ENCODE data around the gene CTSV. TPM values are rescaled to one million over a fixed set of nuclear protein-coding genes. Genes with fewer than 3 reads are reported as not detected.
"Not testable (repeated sequence)": the region's sequence is repeated elsewhere in the genome, so short reads cannot be mapped to it uniquely, and the experiment has no call there.

CTSV gene
- total and polyA plus RNA-seq, 8 donors, result 0.79 to 1.8 (median 0.99) TPM

GRCh38 chr9:97067490-97067889 lies 28.5 kb upstream of the CTSV start:
- Histone ChIP-seq H3K4me3 (no peak overlapping the region), H3K36me3 (no peaks in the 10 kb centered on the region), H3K9me3 (no peaks in the 10 kb centered on the region), H3K4me1 (no peaks in the 10 kb centered on the region), H3K27ac (no peak overlapping the region), H3K27me3 (no peaks in the 10 kb centered on the region)
- WGBS, 2 donors, result 92 to 95% methylated on average over 19 of the region's 19 CpGs
- DNase-seq (no peak), ATAC-seq (no peak), FAIRE-seq (no peak)
- intact Hi-C loops (cut with DNase I), result no loop called here
- TF ChIP-seq CTCF (IDR thresholded peaks at IDR 0.05), result no peak

- Histone ChIP-seq H3K4me3 (no peak overlapping the region), H3K27ac (no peak overlapping the region), H3K36me3 (no peaks in the 10 kb centered on the region), H3K9me3 (no peaks in the 10 kb centered on the region), H3K4me1 (no peaks in the 10 kb centered on the region), H3K27me3 (no peaks in the 10 kb centered on the region)
- FAIRE-seq (no peak), DNase-seq (no peak), ATAC-seq (no peak)
- TF ChIP-seq CTCF (IDR thresholded peaks at IDR 0.05), result no peak
- WGBS, 2 donors, result 36 to 37% methylated on average over 2 of the region's 2 CpGs
- intact Hi-C loops (cut with DNase I), result no loop called here
Measured at GRCh38 chr9:97064176-97064575, 25.2 kb upstream of the CTSV start.

- ATAC-seq (no peak), FAIRE-seq (no peak), DNase-seq (no peak)
- Histone ChIP-seq H3K4me3 (no peak overlapping the region), H3K4me1 (no peaks in the 10 kb centered on the region), H3K27ac (no peak overlapping the region), H3K9me3 (no peaks in the 10 kb centered on the region), H3K36me3 (no peaks in the 10 kb centered on the region), H3K27me3 (no peaks in the 10 kb centered on the region)
- TF ChIP-seq CTCF (IDR thresholded peaks at IDR 0.05), result no peak
- intact Hi-C loops (cut with DNase I), result no loop called here
- 92% methylated on average over 3 of the region's 3 CpGs for WGBS, 2 donors
Measured at GRCh38 chr9:97060796-97061195, 21.9 kb upstream of the CTSV start.

GRCh38 chr9:97059626-97060025 lies 20.7 kb upstream of the CTSV start:
- Histone ChIP-seq H3K4me3 (no peak overlapping the region), H3K36me3 (no peaks in the 10 kb centered on the region), H3K4me1 (no peaks in the 10 kb centered on the region), H3K27ac (no peak overlapping the region), H3K9me3 (no peaks in the 10 kb centered on the region), H3K27me3 (no peaks in the 10 kb centered on the region)
- WGBS, 2 donors, result 78 to 82% methylated on average over 3 of the region's 3 CpGs
- no peak for TF ChIP-seq CTCF (IDR thresholded peaks at IDR 0.05)
- intact Hi-C loops (cut with DNase I), result no loop called here
- no peak for FAIRE-seq
- no peak for DNase-seq
- no peak for ATAC-seq

GRCh38 chr9:97057651-97058050 lies 18.7 kb upstream of the CTSV start:
- no peaks in the 10 kb centered on the region for H3K9me3 ChIP-seq
- no peaks in the 10 kb centered on the region for H3K27me3 ChIP-seq
- ATAC-seq, result no peak
- no peak overlapping the region for H3K4me3 ChIP-seq
- no peaks in the 10 kb centered on the region for H3K4me1 ChIP-seq
- no peak overlapping the region for H3K27ac ChIP-seq
- no peak for TF ChIP-seq CTCF (IDR thresholded peaks at IDR 0.05)
- no peak for FAIRE-seq
- no peaks in the 10 kb centered on the region for H3K36me3 ChIP-seq
- intact Hi-C loops (cut with DNase I), result no loop called here
- no peak for DNase-seq
- 86 to 92% methylated on average over 5 of the region's 5 CpGs for WGBS, 2 donors

GRCh38 chr9:97055891-97056290 lies 16.9 kb upstream of the CTSV start:
- DNase-seq; H3K9me3 ChIP-seq; intact Hi-C loops (cut with DNase I); ATAC-seq; H3K27ac ChIP-seq; H3K4me1 ChIP-seq; H3K27me3 ChIP-seq; H3K4me3 ChIP-seq; FAIRE-seq; H3K36me3 ChIP-seq: not testable (repeated sequence)
- 78 to 87% methylated on average over 11 of the region's 13 CpGs for WGBS, 2 donors

Data from pancreas (tissue), 10 donors.